Measurements from ENCODE around the gene CRACR2B.

Gene CRACR2B

DNA sequence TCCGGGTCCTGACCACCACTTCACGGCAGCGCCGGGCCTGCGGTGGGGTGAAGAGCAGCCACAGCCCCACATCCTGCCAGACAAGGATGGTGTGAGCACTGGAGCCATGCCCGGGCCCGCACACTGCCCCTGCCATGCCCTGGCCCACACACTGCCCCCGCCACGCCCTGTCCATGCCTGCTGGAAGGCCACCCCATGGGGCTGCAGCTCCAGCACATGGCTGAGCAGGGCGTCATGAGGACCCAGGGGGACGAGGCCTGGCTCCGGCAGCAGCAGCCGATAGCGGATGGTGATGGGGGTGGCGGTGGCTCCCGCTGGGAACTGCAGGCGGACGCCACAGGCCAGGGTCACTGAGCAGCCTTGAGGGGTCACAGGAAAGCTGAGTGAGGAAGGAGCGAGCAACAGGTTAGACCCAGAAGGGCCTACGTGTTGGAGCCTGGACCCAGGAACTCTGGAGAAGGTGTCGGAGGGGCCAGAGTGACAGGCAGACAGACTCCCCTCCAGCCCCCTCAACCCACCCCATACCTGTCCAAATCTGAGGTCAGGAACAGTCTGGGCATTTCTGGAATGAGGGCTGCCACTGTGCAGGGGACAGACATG is 25.6 kb upstream of the CRACR2B start:
- no peak for DNase-seq (ENCODE audit: low spot score)
- TF ChIP-seq, protein P1, sequence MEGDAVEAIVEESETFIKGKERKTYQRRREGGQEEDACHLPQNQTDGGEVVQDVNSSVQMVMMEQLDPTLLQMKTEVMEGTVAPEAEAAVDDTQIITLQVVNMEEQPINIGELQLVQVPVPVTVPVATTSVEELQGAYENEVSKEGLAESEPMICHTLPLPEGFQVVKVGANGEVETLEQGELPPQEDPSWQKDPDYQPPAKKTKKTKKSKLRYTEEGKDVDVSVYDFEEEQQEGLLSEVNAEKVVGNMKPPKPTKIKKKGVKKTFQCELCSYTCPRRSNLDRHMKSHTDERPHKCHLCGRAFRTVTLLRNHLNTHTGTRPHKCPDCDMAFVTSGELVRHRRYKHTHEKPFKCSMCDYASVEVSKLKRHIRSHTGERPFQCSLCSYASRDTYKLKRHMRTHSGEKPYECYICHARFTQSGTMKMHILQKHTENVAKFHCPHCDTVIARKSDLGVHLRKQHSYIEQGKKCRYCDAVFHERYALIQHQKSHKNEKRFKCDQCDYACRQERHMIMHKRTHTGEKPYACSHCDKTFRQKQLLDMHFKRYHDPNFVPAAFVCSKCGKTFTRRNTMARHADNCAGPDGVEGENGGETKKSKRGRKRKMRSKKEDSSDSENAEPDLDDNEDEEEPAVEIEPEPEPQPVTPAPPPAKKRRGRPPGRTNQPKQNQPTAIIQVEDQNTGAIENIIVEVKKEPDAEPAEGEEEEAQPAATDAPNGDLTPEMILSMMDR (IDR thresholded peaks at IDR 0.05; ENCODE audit: extremely low read depth, missing control alignments), result no peak

DNA sequence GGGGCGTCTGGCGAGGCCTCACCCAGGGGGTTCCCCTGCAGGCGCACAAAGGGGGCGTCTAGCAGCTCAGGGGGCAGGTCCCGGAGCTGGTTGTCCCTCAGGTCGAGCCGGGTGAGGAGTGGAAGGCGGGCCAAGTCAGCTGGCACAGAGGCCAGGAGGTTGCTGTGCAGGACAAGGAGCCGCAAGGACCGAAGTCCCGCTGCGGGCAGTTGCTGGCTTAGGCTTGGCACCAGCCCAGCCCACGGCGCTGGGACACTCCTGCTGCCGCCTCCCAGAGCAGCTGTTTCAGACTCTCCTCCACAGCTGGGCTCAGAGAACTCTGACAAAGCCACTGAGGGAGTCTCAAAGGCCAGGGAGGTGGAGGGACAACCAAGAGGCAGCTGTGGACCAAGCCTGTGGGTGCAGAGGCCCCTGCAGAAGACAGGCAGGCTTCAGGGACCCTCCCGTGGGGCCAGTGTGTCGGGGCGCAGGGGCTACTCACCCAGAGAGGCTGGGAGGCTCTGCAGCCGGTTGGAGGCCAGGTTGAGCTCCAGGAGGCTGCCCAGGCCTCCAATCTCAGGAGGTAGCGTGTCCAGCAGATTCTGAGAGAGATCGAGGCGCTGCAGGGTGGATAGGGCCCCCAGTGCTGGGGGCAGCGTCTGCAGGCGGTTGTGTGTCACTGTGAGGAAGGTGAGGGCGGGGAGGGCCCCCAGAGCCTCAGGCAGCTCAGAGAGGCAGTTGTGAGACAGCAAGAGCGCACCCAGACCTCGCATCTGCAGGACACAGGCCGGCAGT is 24.8 kb upstream of the CRACR2B start:
- no peak for DNase-seq (ENCODE audit: low spot score)
- TF ChIP-seq, protein P1 (IDR thresholded peaks at IDR 0.05; ENCODE audit: extremely low read depth, missing control alignments), result no peak

DNA sequence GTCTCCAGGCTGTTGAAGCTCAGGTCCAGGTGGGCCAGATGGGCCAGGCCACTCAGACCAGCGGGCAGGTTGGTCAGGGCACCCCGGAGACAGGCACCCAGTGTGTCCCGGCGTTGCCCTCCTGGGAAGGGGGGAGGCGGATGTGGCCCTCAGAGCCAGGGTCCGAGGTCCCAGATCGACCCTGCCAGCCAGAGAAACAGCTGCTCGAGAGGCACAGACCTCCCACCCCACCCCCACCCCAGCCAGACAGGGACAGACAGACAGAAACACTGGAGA is 24.3 kb upstream of the CRACR2B start:
- DNase-seq (ENCODE audit: low spot score), result no peak
- TF ChIP-seq, protein P1 (IDR thresholded peaks at IDR 0.05; ENCODE audit: extremely low read depth, missing control alignments), result no peak

DNA sequence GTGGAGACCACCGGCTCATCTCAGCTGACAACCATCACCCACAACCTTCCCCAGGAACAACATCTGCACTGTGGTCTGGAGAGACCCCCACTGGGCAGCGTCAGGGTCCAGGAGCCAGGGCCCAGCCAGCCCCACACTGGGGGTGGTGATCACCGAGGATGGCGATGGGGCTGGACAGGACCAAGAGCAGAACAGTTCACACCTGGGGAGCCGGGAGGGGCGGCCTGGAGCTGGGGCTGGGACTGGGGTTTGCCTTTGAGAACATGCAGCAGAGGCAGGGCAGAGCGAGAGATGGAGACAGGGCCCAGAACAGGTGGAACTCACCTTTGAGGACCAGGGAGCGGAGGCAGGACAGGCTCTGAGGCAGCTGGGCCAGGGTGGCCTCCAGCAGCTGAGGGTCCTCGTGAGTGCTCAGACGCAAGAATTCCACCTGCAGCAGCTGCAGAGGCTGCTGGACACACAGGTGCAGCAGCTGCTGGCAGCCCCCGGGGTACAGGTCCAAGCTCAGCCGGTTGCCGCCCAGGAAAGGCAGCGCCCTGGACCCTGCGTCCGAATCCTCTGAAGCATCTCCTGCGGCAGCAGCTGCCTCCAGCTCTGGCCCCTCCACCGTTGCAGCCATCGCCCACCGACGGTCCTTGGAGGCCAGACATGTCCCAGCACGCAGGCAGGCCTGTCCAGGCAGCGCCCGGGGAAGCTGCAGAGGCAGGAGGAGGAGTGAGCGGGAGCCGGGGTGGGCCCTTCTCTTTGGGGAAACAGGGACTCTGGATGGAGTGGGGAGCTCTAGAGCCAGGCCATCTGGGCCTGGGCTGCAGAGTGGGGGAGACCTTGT is 23.7 kb upstream of the CRACR2B start:
- no peak for DNase-seq (ENCODE audit: low spot score)
- TF ChIP-seq, protein P1 (IDR thresholded peaks at IDR 0.05; ENCODE audit: extremely low read depth, missing control alignments), result no peak

DNA sequence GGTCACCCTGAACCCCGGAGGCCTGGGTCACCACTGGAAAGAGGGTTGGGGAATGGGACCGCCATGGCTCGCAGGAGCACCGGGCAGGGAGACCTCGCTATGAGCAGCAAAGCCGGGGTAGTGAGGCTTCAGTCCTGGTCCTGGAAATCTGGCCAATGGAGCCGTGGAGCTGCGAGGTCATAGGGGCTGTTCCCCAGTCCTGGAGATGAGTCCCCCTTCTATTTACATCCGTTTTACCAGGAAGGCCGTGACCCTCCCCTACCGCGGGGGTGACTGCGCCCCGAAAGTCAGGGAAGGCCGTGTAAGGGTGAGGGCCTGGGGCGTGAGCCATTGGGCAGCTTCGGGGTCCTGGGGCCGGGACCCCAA is 23.1 kb upstream of the CRACR2B start:
- no peak for DNase-seq (ENCODE audit: low spot score)
- TF ChIP-seq, protein P1 (IDR thresholded peaks at IDR 0.05; ENCODE audit: extremely low read depth, missing control alignments), result no peak

DNA sequence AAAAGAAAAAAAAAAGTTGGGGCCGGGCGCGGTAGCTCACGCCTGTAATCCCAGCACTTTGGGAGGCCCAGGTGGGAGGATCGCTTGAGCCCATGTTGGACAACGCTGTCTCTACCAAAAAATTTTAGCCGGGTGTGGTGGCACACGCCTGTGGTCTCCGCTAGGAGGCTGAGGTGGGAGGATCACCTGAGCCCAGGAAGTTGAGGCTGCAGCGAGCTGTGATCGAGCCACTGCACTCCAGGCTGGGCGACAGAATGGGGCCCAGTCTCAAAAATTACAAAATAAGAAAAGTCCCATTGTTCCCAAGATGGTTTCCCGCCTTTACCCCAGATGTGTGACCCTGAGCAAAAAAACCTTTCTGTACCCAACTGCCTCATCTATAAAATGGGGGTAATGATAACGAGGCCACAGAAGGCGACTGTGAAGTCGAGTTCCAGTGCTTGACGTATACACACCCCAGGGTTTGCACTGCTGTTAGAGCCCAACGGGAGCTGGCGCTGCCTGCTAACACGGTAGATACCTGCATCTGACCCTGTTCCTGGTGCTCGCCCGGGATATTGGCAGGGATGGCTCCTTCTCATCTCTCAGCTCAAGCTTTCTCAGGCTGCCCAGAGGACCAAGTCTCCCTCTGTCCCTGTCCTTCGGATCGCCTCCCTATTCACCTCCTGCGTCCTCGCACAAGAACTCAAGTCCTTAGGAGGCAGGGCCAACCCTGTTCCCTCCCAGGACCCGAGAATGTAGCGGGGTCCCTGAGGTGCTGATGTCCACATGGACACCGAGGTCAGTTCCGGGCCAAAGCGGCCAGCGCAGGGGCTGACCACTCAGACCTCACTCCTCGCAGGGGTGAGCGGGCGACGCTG is 19.1 kb upstream of the CRACR2B start:
- TF ChIP-seq, protein P1 (IDR thresholded peaks at IDR 0.05; ENCODE audit: extremely low read depth, missing control alignments), result no peak
- DNase-seq (ENCODE audit: low spot score), result no peak

Data from GM20000 (cell line).